ENCODE measurements around the gene USH1C.

USH1C gene

GRCh38 chr11:17528906-17529843 lies 15.0 kb downstream of the USH1C start:
- FAIRE-seq (no peak), DNase-seq (ENCODE audit: low spot score) (no peak)

DNA sequence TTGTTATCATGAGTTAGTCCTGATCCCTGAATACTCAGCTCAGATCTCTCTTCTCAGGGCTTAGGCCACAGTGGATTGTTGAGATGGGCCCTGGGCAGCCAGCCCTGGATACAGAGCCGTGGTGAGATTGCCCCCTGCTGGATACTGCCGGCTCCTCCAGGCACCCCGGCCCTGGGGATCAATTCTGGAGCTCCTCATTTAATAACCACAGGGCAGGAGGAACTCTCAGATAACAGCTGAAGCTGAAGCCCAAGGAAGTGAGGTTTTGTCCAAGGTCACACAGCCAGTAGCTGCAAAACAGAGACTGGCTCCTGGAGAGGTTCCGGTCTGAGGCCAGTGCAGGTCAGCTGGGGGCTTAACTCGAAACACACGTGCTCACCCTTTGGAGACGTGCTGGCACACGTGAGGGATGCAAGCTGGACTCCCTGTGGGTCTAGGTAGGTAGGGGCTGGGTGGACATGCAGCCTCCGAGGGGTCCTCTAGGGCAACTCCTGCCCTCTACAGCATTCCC lies 16.0 kb downstream of the USH1C start:
- FAIRE-seq = no peak
- DNase-seq (ENCODE audit: low spot score) = peak; percentile 19

DNA sequence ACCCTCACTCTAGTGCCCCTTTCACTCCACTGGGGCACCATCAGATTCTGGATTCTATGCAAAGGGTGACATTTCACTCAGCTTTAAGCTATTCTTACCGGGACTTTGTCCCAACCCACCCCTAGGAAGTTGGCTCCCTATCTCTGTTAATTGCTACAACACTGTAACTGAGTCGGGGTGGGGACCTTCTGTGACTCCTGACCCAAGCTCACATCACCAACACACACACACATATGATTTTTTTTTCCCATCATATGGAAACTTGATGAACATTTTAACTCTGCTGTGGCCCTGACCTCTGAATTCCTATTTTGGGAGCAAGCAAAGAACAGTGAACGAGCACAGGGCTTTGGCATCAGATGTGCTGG lies 16.6 kb downstream of the USH1C start:
- FAIRE-seq (no peak), DNase-seq (ENCODE audit: low spot score) (no peak)

GRCh38 chr11:17526931-17527627 lies 17.1 kb downstream of the USH1C start:
- FAIRE-seq = no peak

DNA sequence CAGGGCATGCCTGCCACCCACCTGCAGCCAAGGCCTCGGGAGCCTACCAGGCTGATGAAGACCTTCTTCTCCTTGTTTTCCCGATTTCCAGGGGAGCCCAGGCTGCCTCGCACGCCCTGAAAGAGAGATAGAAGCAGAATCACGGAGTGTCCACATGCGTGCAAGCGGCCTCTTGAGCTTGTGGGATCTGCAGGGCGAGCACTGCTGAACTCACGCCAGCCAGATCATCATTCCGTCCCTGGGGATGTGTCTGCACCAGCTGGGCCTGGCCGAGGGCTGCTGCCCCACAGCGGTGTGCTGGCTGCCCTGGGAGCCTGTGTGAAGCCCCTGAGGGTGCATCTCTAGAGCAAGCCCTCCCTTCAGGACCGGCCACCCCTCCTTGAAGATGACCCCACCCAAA lies 17.9 kb downstream of the USH1C start:
- DNase-seq (ENCODE audit: low spot score) = no peak
- no peak for FAIRE-seq

More at GRCh38 chr11:17526931-17527627, 17.1 kb downstream of the USH1C start:
- no peak for DNase-seq (ENCODE audit: low spot score)

DNA sequence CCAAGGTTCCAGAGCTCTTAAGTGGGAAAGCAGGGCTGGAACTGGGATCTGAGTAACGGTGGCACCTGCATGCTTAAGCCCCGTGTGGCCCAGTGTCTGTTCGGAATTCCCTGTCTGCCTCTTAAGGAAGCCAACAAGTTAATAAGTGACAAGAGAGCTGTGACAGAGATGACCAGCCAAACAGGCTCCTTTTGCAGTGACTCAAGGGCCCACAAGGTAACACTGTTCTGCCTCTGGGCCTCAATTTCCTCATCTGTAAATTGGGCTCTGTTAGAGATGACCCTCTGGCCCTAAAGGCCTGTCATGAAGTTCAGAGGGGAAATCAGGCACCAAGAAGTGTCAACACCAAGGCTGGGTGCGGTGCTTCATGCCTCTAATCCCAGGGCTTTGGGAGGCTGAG lies 18.6 kb downstream of the USH1C start:
- peak; percentile 20 for DNase-seq (ENCODE audit: low spot score)
- FAIRE-seq = no peak

GRCh38 chr11:17524221-17524620 lies 20.0 kb downstream of the USH1C start:
- no peak for FAIRE-seq
- no peak for DNase-seq (ENCODE audit: low spot score)

GRCh38 chr11:17522655-17523054 lies 21.6 kb downstream of the USH1C start:
- no peak for DNase-seq (ENCODE audit: low spot score)
- FAIRE-seq = no peak

- FAIRE-seq (no peak), DNase-seq (ENCODE audit: low spot score) (no peak)
Measured at GRCh38 chr11:17521106-17521900, 22.9 kb downstream of the USH1C start.

GRCh38 chr11:17519061-17519885 lies 24.9 kb downstream of the USH1C start:
- DNase-seq (ENCODE audit: low spot score) (no peak), FAIRE-seq (no peak)

GRCh38 chr11:17518366-17518765 lies 25.9 kb downstream of the USH1C start:
- DNase-seq (ENCODE audit: low spot score) = no peak
- no peak for FAIRE-seq

DNA sequence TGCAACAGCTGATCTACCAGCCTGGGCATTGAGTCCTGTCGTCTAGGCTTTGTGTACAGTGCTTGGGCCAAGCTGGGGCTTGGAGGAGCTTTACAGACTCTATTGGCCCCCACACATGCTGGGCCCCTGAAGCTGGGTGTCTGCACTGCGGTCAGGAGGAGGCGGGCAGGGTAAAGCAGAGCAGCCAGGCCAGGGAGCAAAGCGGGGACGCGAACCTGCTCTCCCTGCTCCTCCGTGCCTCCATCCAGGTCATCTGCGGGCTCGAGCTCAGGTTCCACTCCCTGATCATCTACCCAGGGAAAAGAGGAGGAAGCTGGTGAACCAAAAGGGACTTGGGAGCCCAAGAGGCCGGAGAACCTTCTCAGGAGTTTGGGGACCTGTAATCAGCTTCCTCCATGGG lies 27.0 kb downstream of the USH1C start:
- FAIRE-seq = no peak
- DNase-seq (ENCODE audit: low spot score) = no peak

- FAIRE-seq = no peak
- no peak for DNase-seq (ENCODE audit: low spot score)
Measured at GRCh38 chr11:17516551-17517150, 27.6 kb downstream of the USH1C start.

- FAIRE-seq (no peak), DNase-seq (ENCODE audit: low spot score) (no peak)
Measured at GRCh38 chr11:17515443-17516176, 28.6 kb downstream of the USH1C start.

- FAIRE-seq (no peak), DNase-seq (ENCODE audit: low spot score) (no peak)
Measured at GRCh38 chr11:17514476-17514875, 29.7 kb downstream of the USH1C start.

GRCh38 chr11:17513853-17514252 lies 30.4 kb downstream of the USH1C start:
- FAIRE-seq = no peak

DNA sequence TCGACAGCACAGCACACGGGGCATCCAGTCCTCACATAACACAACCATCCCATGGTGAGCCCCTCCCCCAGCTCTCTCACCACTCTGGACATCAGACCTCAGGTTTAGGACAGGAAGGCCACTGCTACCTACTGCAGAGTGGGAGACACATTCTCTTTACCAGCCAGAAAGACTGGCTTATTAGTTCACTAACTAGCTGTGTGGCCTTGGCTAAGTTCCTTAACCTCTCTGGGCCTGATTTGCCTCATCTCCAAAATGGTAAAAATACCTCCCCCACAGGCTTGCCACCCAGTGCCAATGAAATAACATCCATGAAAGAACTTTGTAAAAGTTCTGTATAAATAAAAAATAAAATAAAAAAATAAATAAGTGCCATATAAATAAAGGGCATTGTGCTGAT lies 32.1 kb downstream of the USH1C start:
- FAIRE-seq = no peak
- DNase-seq (ENCODE audit: low spot score) = no peak

More at GRCh38 chr11:17513853-17514252, 30.4 kb downstream of the USH1C start:
- no peak for DNase-seq (ENCODE audit: low spot score)

DNA sequence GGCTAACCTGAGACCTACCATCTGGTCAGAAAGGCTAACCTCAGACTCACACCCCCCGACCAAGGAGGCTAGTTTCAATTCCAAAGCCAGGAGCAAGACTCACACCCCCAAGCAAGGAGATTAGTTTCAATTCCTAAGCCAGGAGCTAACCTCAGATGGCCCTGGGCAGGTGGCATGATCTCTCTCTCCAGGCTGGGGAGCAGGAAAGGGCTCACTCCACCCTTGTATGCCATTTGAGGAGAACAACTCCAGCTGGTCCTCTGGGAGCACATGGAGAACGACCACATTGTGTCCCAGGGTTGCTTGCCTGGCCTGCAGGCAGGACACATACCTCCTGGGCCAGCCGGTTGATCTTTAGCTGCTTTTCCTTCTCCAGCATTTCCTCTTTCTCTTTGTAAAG lies 32.6 kb downstream of the USH1C start:
- FAIRE-seq (no peak), DNase-seq (ENCODE audit: low spot score) (no peak)

DNA sequence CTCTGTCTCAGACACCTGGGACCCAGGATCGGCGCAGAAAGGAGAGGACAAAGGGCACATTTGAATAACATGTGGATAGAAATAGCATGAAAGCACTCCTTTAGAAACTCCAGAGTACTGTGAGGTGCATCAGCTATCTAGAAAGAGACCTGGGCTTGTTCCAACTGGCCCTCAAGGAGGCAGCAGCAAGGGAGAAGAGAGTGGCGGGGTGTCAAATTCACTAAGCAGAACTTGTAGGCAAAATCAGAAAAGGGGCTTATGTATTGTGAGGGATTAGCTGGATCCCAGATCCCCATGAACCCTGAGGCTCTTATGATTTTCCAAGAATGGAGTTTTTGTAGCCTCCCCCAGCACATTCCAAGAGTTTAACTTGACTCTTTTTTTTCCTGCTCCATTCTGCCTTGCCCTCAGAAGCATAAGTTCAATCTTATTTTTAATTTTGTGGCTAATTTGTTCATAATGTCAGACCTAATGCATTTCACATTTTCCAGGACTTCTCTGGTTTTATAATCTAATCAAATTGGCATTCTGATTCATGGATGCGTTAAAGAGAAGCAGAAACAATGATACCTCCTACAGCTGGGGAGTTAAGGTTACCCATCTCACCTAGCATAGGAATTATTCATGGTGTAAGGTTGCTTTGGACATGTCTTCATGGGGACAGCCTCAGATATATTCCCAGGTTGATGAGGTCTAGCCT lies 33.6 kb downstream of the USH1C start:
- DNase-seq (ENCODE audit: low spot score) = no peak
- FAIRE-seq = no peak
